Measurements from ENCODE around the gene CCP110.
A peak's percentile ranks its signal among the peaks of the same experiment; 100 is the strongest.

The CCP110 gene

GRCh38 chr16:19523559-19524355, at the start of gene CCP110:
TSS of gene CCP110 (plus strand) at chr16:19523942. CDS start at chr16:19527882, 3,940 bp downstream.
- DNase-seq, result peak; percentile 56

GRCh38 chr16:19474617-19475016, 49.1 kb upstream of the CCP110 start:
- DNase-seq, result no peak

GRCh38 chr16:19478505-19478904, 45.2 kb upstream of the CCP110 start:
- DNase-seq, result no peak

GRCh38 chr16:19479302-19479721, 44.4 kb upstream of the CCP110 start:
- DNase-seq, result no peak

- DNase-seq, result no peak
Measured at GRCh38 chr16:19481296-19481695, 42.4 kb upstream of the CCP110 start.

- no peak for DNase-seq
Measured at GRCh38 chr16:19481769-19482168, 42.0 kb upstream of the CCP110 start.

GRCh38 chr16:19482291-19482690, 41.5 kb upstream of the CCP110 start:
- DNase-seq, result no peak

- DNase-seq, result no peak
Measured at GRCh38 chr16:19484096-19484495, 39.6 kb upstream of the CCP110 start.

GRCh38 chr16:19485611-19486010, 38.1 kb upstream of the CCP110 start:
- DNase-seq, result no peak

GRCh38 chr16:19486051-19486450, 37.7 kb upstream of the CCP110 start:
- no peak for DNase-seq

- DNase-seq, result no peak
Measured at GRCh38 chr16:19486750-19487325, 36.9 kb upstream of the CCP110 start.

- DNase-seq, result no peak
Measured at GRCh38 chr16:19488213-19488640, 35.5 kb upstream of the CCP110 start.

GRCh38 chr16:19490619-19491018, 33.1 kb upstream of the CCP110 start:
- DNase-seq, result no peak

GRCh38 chr16:19497176-19497575, 26.6 kb upstream of the CCP110 start:
- DNase-seq, result no peak

- DNase-seq, result no peak
Measured at GRCh38 chr16:19499006-19499405, 24.7 kb upstream of the CCP110 start.

GRCh38 chr16:19499481-19499880, 24.3 kb upstream of the CCP110 start:
- no peak for DNase-seq

GRCh38 chr16:19502395-19503131, 21.2 kb upstream of the CCP110 start:
- no peak for DNase-seq

GRCh38 chr16:19503461-19504075, 20.2 kb upstream of the CCP110 start:
- no peak for DNase-seq

- no peak for DNase-seq
Measured at GRCh38 chr16:19505600-19506303, 18.0 kb upstream of the CCP110 start.

- DNase-seq, result no peak
Measured at GRCh38 chr16:19506965-19507364, 16.8 kb upstream of the CCP110 start.

GRCh38 chr16:19507867-19508266, 15.9 kb upstream of the CCP110 start:
- DNase-seq, result no peak

GRCh38 chr16:19512297-19512696, 11.4 kb upstream of the CCP110 start:
- no peak for DNase-seq
